ENCODE measurements around the gene TRPM8. TPM values are rescaled to one million over a fixed set of nuclear protein-coding genes. Genes with fewer than 3 reads are reported as not detected.

TRPM8 gene
- total RNA-seq, 2 donors from 2014 or later, result not detected

DNA sequence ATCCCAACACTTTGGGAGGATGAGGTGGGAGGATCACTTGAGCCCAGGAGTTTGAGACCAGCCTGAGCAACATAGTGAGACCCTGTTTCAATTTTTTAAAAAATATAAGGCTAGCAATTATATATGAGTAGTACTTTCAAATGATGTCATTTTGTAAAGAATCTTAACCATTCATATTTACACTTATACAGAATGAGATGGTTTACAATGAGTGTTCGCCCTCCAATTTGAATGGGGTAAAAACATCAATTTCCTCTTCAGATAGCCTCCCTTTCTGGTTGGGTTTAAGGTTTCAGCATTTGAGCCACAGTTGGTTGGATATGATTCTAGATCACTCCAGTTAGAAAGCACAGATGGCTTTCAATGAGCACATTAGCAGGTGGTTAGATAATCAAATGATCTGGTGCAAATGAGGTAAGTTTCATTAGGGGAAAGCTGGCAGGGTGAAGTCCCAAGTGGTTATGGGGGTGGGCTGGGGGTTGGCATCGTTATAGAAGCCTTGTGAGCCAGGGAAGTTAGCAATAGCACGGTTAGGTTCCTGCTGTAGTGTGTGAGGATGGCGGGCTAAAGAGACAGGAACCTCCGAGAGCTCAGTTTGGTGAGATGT lies 63.9 kb downstream of the TRPM8 start:
- Mint-ChIP-seq H3K27me3 (ENCODE audit: insufficient read depth) (peaks cover 14% of the 10 kb centered on the region), H3K36me3 (ENCODE audit: low read depth) (no peaks in the 10 kb centered on the region), H3K27ac (no peak overlapping the region), H3K4me1 (peaks cover 2% of the 10 kb centered on the region), H3K9me3 (peaks cover 11% of the 10 kb centered on the region), H3K4me3 (no peak overlapping the region)
- WGBS, 2 experiments (ENCODE audit: insufficient coverage in 1 of 2, insufficient read length in 1 of 2), result 93% methylated on average over 3 to 5 of the region's 5 CpGs
- Histone ChIP-seq H3K27ac (ENCODE audit: low read depth, low read length) (no peak overlapping the region), H3K4me3 (ENCODE audit: low read length) (no peak overlapping the region), H3K9ac (ENCODE audit: extremely low read depth, low read length, poor library complexity, severe bottlenecking) (no peak overlapping the region), H3K4me1 (ENCODE audit: control insufficient read depth, insufficient read depth, low read length) (no peaks in the 10 kb centered on the region), H3K9me3 (ENCODE audit: control insufficient read depth, low read length) (no peaks in the 10 kb centered on the region), H3K36me3 (ENCODE audit: control insufficient read depth, insufficient read depth, low read length) (no peaks in the 10 kb centered on the region), H3K27me3 (ENCODE audit: control insufficient read depth, insufficient read depth, low read length, poor library complexity, severe bottlenecking) (no peaks in the 10 kb centered on the region)
- no peak for DNase-seq
- TF ChIP-seq, protein P1, sequence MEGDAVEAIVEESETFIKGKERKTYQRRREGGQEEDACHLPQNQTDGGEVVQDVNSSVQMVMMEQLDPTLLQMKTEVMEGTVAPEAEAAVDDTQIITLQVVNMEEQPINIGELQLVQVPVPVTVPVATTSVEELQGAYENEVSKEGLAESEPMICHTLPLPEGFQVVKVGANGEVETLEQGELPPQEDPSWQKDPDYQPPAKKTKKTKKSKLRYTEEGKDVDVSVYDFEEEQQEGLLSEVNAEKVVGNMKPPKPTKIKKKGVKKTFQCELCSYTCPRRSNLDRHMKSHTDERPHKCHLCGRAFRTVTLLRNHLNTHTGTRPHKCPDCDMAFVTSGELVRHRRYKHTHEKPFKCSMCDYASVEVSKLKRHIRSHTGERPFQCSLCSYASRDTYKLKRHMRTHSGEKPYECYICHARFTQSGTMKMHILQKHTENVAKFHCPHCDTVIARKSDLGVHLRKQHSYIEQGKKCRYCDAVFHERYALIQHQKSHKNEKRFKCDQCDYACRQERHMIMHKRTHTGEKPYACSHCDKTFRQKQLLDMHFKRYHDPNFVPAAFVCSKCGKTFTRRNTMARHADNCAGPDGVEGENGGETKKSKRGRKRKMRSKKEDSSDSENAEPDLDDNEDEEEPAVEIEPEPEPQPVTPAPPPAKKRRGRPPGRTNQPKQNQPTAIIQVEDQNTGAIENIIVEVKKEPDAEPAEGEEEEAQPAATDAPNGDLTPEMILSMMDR (conservative IDR thresholded peaks at IDR 0.05), result no peak

DNA sequence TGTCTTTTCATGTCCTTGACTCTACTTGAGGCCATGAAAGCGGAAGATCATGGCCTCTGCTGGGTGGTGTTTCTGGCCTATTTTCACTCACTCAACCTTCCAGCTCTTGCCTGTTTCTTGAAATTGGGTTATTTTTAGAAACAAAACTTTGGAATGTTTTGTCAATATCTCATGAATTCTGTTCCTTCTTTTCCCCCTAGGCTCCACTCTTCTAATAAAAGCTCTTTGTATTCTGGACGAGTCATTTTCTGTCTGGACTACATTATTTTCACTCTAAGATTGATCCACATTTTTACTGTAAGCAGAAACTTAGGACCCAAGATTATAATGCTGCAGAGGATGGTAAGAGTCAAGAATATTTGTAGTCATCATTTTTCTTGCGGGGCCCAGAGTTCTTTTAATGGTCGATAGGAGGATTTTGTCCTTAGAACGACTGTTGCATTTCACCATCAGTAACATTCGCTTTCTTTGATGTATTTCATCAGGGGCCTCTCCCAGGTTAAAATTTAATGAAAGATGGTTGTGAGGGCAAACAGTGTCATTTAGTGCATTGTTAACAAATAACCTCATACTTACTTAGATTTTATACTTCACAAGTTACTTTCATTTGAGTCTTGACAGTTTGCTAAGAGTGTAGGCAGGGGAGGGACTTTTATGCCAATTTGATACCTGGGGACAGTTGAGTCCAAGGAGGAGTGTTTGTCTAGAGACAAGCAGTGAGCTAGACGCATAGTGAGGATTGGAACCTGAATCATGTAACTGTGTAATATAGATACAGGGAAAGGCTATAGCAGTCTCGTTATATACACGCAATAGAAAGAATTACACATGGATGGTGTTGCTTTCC lies 64.6 kb downstream of the TRPM8 start:
- Histone ChIP-seq H3K9me3 (ENCODE audit: control insufficient read depth, low read length) (no peaks in the 10 kb centered on the region), H3K9ac (ENCODE audit: extremely low read depth, low read length, poor library complexity, severe bottlenecking) (no peak overlapping the region), H3K4me1 (ENCODE audit: control insufficient read depth, insufficient read depth, low read length) (no peaks in the 10 kb centered on the region), H3K27me3 (ENCODE audit: control insufficient read depth, insufficient read depth, low read length, poor library complexity, severe bottlenecking) (no peaks in the 10 kb centered on the region), H3K27ac (ENCODE audit: low read depth, low read length) (no peak overlapping the region), H3K4me3 (ENCODE audit: low read length) (no peak overlapping the region), H3K36me3 (ENCODE audit: control insufficient read depth, insufficient read depth, low read length) (no peaks in the 10 kb centered on the region)
- H3K27ac Mint-ChIP-seq, result no peak overlapping the region
- no peaks in the 10 kb centered on the region for H3K36me3 Mint-ChIP-seq (ENCODE audit: low read depth)
- DNase-seq, result no peak
- 88 to 93% methylated on average over 4 to 9 of the region's 9 CpGs for WGBS, 2 experiments (ENCODE audit: insufficient coverage in 1 of 2, insufficient read length in 1 of 2)
- H3K4me1 Mint-ChIP-seq, result peaks cover 2% of the 10 kb centered on the region
- no peak overlapping the region for H3K4me3 Mint-ChIP-seq
- H3K9me3 Mint-ChIP-seq, result peaks cover 11% of the 10 kb centered on the region
- TF ChIP-seq, protein P1 (conservative IDR thresholded peaks at IDR 0.05), result no peak
- peaks cover 14% of the 10 kb centered on the region for H3K27me3 Mint-ChIP-seq (ENCODE audit: insufficient read depth)

DNA sequence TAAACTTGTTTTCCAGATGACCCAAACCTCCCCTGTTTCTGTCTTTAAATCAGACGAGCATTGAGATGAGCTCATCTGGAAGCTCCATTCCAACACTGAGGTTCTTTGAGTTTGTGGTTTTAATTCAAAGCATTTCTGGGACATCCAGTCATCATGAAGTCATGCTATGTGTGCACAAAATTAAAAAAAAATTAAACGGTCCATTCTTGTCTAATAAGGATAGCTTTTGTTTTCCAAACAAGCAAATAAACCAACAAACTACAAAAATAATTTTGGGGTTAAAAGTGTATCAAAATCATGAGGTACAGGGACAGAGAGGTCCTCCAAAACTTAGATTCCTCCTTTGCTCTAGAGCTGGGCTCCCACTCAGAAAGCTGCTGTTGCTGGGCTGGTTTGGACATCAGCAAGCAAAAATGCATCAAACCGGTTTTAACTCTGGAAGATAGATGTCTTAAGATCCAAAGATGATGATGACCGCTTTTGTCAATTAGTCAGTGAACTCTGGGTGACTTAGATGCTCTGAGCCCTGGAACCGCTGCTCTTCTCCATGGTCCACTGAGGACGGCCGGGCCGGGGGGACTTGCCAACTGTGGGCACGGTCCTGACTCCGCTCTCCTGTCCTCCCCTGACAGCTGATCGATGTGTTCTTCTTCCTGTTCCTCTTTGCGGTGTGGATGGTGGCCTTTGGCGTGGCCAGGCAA lies 65.4 kb downstream of the TRPM8 start:
- H3K27me3 ChIP-seq (ENCODE audit: control insufficient read depth, insufficient read depth, low read length, poor library complexity, severe bottlenecking), result no peaks in the 10 kb centered on the region
- H3K36me3 Mint-ChIP-seq (ENCODE audit: low read depth), result no peaks in the 10 kb centered on the region
- TF ChIP-seq, protein P1 (conservative IDR thresholded peaks at IDR 0.05), result no peak
- H3K36me3 ChIP-seq (ENCODE audit: control insufficient read depth, insufficient read depth, low read length), result no peaks in the 10 kb centered on the region
- 90 to 95% methylated on average over 8 to 13 of the region's 13 CpGs for WGBS, 2 experiments (ENCODE audit: insufficient coverage in 1 of 2, insufficient read length in 1 of 2)
- no peaks in the 10 kb centered on the region for H3K4me1 ChIP-seq (ENCODE audit: control insufficient read depth, insufficient read depth, low read length)
- H3K4me1 Mint-ChIP-seq, result no peaks in the 10 kb centered on the region
- H3K27me3 Mint-ChIP-seq (ENCODE audit: insufficient read depth), result peaks cover 14% of the 10 kb centered on the region
- H3K9me3 ChIP-seq (ENCODE audit: control insufficient read depth, low read length), result no peaks in the 10 kb centered on the region
- H3K27ac Mint-ChIP-seq, result no peak overlapping the region
- H3K9ac ChIP-seq (ENCODE audit: extremely low read depth, low read length, poor library complexity, severe bottlenecking), result no peak overlapping the region
- no peak overlapping the region for H3K4me3 Mint-ChIP-seq
- peaks cover 11% of the 10 kb centered on the region for H3K9me3 Mint-ChIP-seq
- no peak for DNase-seq
- no peak overlapping the region for H3K4me3 ChIP-seq (ENCODE audit: low read length)
- H3K27ac ChIP-seq (ENCODE audit: low read depth, low read length), result no peak overlapping the region
